ENCODE data around the gene MATCAP1. TPM values are rescaled to one million over a fixed set of nuclear protein-coding genes. Genes with fewer than 3 reads are reported as not detected.

MATCAP1 gene
- total and polyA plus RNA-seq, 2 of the 13 experiments (the other 11 are each of a cell fraction or from before 2014, with no cell fraction given): 11.2 to 24.5 TPM

GRCh38 chr16:67179421-67180080 lies 4.2 kb downstream of the MATCAP1 start (continued):
- TF ChIP-seq CTCF (CRISPR knock-in tag; IDR thresholded peaks at IDR 0.05) (peak; percentile 63), ZNF576 (CRISPR knock-in tag; IDR thresholded peaks at IDR 0.05) (no peak)

- peaks cover 47% of the 10 kb centered on the region for H3K4me1 ChIP-seq (ENCODE audit: insufficient read depth, low read length)
- peak overlapping the region; percentile 77 for H3K4me2 ChIP-seq (ENCODE audit: low read depth, low read length)
- peak overlapping the region; percentile 46 to 73 (median 67) for H3K4me3 ChIP-seq (replicated peaks in 1 of 3; ENCODE audit: insufficient read depth in 1 of 3, low read depth in 2 of 3, low read length in 3 of 3)
- no peak overlapping the region for H2AFZ ChIP-seq (ENCODE audit: low read length)
- H3K9ac ChIP-seq (ENCODE audit: insufficient read depth, low read depth, low read length): peak overlapping the region; percentile 36
- no peaks in the 10 kb centered on the region; a peak in 1 of 5 replicates for H3K36me3 ChIP-seq (replicated peaks in 1 of 2; ENCODE audit: control insufficient read depth in 1 of 2, insufficient read depth in 2 of 2, low read length in 2 of 2)
- DNase-seq (ENCODE audit: low spot score): peak; percentile 65
- H3K79me2 ChIP-seq (ENCODE audit: insufficient read depth, low read length): no peaks in the 10 kb centered on the region
- H3K9me3 ChIP-seq (ENCODE audit: low read length): no peaks in the 10 kb centered on the region
- POLR2A ChIA-PET: interaction anchor here (2.0 kb wide), 1 partner anchor 17 kb away, joined by 11 read pairs; no protein-coding TSS in a partner anchor
- no peaks in the 10 kb centered on the region for H3K27me3 ChIP-seq (ENCODE audit: control insufficient read depth in 1 of 2, insufficient read depth in 2 of 2, low read length in 2 of 2)
- ATAC-seq: peak; percentile 71
- no peak for FAIRE-seq
- WGBS (ENCODE audit: low lambda C conversion rate): 16% methylated on average over 26 of the region's 73 CpGs
- CTCF ChIA-PET (ENCODE audit: low intra/inter-chr PET ratio, low total read pairs): no interaction called here
- BruUV-seq (replicated peaks): no TSS peak
- in situ Hi-C loops (cut with HindIII; ENCODE audit: extremely low pct_ligation_motif_present, low pct_unique_long_range_greater_than_20kb) (no loop called here), intact Hi-C loops (cut with micrococcal nuclease; ENCODE audit: unreplicated experiment) (no loop called here)
- H3K27ac ChIP-seq (ENCODE audit: extremely low read length, insufficient read depth, low read length): no peak overlapping the region
- no peaks in the 10 kb centered on the region; the same call in 1 of the 2 replicates for H4K20me1 ChIP-seq (ENCODE audit: insufficient read depth, low read length)
- TF ChIP-seq KLF6 (CRISPR knock-in tag; IDR thresholded peaks at IDR 0.05) (no peak), GLMP (CRISPR knock-in tag; IDR thresholded peaks at IDR 0.05; ENCODE audit: borderline replicate concordance) (no peak), PRDM4 (CRISPR knock-in tag; IDR thresholded peaks at IDR 0.05; ENCODE audit: borderline replicate concordance) (no peak), ZMYM3 (CRISPR knock-in tag; IDR thresholded peaks at IDR 0.05) (peak; percentile 84), ARID2 (CRISPR knock-in tag; IDR thresholded peaks at IDR 0.05; ENCODE audit: borderline replicate concordance) (no peak), ZBTB20 (CRISPR knock-in tag; IDR thresholded peaks at IDR 0.05; ENCODE audit: borderline replicate concordance, low read depth) (peak; percentile 44; the same call in 1 of the 2 replicates), HOXD1 (CRISPR knock-in tag; IDR thresholded peaks at IDR 0.05) (0 out of 2 replicates have a peak, but pooled peaks have one; percentile 46), ZNF567 (CRISPR knock-in tag; IDR thresholded peaks at IDR 0.05; ENCODE audit: borderline replicate concordance) (peak; percentile 42; the same call in 1 of the 2 replicates), ZNF10 (CRISPR knock-in tag; IDR thresholded peaks at IDR 0.05; ENCODE audit: borderline replicate concordance, low read depth) (no peak), ISX (CRISPR knock-in tag; conservative IDR thresholded peaks at IDR 0.05) (no peak)
Measured at GRCh38 chr16:67177743-67178699, 5.7 kb downstream of the MATCAP1 start.

Data from HepG2 (cell line).